ENCODE results near the gene PTH2R.
"Not testable (repeated sequence)": the region's sequence is repeated elsewhere in the genome, so short reads cannot be mapped to it uniquely, and the experiment has no call there.

PTH2R gene

DNA sequence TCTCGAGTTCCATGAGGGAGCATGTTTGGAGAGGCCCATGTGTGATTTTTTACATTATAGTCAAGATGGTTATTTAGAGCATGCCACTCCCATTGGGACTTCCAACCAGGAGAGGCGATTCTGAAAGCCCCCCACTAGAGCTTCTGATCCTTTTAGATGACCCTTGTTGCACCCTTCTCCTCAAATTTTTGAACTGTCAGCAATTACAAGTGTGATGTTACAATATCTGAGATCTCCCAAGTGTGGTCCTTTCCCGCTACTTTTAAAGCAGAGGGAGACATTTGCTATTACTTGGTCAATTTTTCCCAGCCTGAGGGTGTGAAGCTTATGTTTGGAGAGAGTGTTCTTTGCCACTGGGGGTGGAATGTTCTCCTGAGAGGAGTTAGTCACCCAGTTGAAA lies 16.7 kb upstream of the PTH2R start:
- no peak for DNase-seq (ENCODE audit: low read depth, low spot score)

DNA sequence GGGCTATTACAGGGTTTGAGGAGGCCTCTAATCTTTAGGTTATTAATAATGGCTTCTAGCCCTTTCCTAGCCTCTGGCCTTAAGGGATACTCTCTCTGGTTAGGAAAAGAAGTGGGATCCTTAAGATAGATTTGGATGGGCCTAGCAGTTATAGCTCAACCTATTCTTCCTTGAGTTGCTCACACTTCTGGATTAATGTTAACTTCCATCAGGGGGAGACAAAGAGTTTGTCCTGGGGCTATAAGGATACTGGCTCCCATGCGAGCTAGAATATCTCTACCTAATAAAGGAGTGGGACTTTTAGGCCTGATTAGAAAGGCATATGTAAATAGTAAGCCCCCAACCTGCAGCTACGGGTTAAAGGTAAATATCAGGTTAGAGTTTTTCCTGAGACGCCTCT lies 14.3 kb upstream of the PTH2R start:
- no peak for DNase-seq (ENCODE audit: low read depth, low spot score)

DNA sequence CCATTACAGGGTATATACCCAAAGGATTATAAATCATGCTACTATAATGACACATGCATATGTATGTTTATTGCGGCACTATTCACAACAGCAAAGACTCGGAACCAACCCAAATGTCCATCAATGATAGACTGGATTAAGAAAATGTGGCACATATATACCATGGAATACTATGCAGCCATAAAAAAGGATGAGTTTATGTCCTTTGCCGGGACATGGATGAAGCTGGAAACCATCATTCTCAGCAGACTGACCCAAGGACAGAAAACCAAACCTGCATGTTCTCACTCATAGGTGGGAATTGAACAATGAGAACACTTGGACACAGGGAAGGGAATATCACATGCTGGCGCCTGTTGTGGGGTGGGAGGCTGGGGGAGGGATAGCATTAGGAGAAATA lies 9.8 kb upstream of the PTH2R start:
- DNase-seq (ENCODE audit: low read depth, low spot score): not testable (repeated sequence)

DNA sequence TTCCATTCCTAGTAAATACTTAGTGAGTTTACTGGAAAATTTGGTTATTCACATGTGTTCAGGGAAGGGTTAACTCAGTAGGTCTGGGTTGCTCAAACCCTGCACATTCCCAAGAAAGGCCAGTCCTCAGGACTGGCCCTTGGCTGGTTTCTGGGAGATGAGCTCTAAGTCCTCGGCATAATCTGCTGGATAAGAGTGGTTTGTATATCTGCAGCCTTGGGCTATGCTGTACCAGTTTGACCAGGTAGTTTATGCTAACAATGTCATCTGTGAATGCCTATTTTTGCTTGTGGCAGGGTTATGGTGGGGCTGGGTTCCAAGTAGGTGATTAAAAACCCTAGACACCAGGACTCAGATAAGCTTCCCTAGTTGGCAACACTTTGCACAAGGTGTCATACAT lies 7.4 kb upstream of the PTH2R start:
- no peak for DNase-seq (ENCODE audit: low read depth, low spot score)

DNA sequence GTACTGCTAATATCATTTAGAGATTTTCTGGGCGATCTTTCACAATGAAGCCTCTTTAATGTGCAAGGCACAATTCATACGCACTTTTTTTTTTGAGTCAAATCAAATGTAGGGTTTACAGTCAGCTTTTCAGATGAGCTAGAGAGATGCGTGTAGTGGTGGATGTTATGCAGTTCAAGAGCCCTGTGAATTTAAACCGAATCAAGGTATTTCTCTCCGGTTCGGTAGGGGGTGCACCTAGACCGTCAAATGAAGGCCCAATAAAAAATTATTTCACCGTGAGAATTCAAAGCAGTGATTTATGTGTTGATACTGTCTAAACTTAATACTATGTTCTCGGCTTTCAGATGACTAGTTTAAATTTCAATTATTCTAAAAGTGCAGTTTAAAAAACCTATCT lies 1.1 kb downstream of the PTH2R start:
- no peak for DNase-seq (ENCODE audit: low read depth, low spot score)

DNA sequence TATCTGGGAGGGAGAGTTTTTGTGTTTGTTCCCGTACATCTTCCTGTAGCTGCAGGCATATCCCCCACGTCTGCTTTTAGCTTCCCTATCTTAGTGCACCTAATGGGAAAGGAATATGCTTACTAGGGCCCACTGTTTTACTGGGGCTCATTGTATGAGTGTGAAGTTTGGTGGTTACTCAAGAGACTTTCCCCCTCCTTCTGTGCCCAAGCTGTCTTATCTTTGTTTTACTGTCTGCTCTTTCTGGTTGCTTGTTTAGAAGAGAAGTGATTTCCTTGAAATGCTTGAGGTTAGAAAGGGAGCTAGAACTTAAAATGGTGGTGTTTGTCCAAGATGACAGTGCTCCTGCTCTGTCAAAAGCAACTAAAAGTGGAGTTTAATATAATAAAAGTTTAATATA lies 7.3 kb downstream of the PTH2R start:
- no peak for DNase-seq (ENCODE audit: low read depth, low spot score)

DNA sequence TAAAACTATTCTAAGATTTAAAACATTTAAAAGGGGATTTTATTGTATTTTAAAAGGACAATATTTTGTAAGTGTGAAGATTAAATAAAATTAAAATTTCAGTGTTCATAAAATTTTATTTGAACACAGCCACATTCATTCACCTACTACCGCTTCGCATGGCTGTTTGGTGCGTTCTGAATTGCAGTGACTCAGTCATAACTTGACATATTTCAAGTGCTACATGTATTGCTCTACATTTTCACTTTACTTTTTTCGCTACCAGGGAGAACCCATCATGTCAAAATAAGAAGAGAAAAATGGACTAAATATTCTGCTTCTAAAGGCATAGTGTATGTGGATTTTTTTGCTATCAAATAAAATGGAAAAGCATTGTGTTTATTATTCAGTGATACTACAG lies 8.7 kb downstream of the PTH2R start:
- DNase-seq (ENCODE audit: low read depth, low spot score): no peak

DNA sequence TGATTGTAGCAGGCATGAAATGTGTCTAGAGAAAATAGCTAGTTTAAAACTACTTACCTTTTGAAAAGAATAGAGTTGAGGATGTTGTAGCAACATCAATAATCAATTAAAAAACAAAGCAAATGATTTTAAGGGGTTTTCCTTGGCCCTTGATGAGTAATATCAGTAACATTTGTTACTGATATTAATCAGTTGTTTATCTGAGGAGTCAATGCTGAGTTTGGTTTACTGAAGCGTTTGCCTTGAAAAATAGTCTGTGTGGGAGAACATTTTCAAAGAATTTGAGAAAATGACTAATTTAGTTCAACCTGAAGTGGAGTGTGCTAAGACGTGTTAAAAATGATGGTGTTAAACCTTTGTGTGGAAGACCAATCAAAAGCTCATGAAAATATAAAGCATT lies 9.3 kb downstream of the PTH2R start:
- DNase-seq (ENCODE audit: low read depth, low spot score): no peak

DNA sequence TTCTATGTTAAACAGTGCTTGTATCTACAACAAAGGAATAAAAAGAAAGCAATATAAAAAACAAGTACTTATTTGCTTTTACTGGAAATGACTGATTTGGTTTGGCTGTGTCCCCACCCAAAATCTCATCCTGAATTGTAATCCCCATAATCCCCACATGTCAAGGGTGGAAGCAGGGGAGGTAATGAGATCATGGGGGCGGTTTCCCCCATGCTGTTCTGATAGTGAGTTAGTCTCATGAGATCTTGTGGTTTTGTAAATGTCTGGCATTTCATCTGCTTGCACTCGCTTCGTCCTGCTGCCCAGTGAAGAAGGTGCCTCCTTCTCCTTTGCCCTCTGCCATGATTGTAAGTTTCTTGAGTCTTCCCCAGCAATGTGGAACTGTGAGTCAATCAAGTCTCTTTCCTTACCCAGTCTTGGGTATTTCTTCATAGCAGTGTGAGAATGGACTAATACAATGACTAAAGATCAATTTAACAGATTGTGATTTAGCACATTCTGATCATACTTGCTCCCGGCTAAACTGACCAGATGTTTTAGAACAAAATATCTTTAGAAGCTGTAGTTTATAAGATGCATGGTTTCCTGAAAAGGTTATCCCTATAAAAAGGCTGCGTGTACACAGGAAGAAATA lies 19.9 kb downstream of the PTH2R start:
- no peak for DNase-seq (ENCODE audit: low read depth, low spot score)

DNA sequence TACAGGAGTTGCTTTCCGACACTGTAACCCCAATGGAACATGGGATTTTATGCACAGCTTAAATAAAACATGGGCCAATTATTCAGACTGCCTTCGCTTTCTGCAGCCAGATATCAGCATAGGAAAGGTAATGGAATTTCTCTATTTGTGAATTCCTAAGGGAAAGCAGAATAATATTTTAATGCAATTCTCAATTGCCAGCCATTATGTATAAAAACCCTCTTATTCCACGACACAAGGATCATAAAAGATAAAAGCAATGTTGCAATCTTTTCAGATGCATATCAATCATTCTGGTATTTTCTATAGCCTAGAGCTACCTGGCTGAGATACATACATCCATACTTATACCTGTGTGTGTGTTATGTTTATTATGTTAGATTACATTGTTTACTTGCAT lies 31.2 kb downstream of the PTH2R start:
- DNase-seq (ENCODE audit: low read depth, low spot score): no peak

DNA sequence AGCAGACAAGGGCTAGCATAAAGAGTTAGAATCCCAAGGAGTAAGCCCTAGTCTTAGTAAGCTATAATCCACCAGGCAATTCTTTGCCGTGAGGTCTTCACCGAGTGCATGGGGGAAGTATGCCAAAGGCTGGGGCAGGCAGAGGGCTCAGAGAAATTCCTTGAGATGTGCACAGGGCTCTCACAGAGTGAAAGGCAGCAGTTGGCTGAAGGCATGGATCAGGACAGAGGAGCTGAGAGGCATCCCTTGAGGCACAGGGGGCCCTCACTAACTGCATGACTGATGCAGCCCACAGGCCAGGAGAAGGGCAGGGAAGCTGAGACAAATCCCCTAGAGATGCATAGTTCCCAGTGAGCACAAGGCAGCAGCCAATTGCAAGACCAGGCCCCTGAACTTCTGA lies 34.1 kb downstream of the PTH2R start:
- no peak for DNase-seq (ENCODE audit: low read depth, low spot score)

DNA sequence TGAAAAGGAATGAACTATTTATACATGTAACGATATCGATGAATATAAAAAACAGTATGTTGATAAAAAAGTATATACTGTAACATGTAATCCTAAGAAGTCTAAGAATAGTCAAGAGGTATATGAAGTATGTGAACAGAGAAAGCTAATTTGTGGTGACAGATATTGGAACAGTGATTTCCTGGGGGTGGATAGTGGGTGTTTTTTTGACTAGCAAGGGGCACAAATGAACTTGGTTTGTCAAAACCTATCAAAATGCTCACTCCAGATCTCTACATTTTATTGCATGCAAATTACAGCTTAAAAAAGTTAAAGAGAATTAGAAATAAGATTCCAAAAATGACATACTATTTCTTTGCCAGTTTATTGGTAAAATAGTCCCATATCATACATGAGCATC lies 35.4 kb downstream of the PTH2R start:
- DNase-seq (ENCODE audit: low read depth, low spot score): no peak

DNA sequence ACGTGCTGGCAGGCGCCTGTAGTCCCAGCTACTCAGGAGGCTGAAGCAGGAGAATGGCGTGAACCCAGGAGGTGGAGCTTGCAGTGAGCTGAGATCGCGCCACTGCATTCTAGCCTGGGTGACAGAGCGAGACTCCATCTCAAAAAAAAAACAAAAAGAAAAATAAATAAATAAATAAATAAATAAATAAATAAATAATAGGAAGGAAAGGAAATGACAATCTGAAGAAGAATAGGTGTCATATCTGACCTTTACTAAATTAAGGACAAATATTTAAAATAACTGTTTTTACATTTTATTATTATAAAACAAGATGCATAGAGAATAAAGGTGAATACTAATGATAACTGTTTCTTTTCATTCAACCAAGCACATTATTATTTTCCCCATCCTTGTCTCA lies 40.9 kb downstream of the PTH2R start:
- not testable (repeated sequence) for DNase-seq (ENCODE audit: low read depth, low spot score)

DNA sequence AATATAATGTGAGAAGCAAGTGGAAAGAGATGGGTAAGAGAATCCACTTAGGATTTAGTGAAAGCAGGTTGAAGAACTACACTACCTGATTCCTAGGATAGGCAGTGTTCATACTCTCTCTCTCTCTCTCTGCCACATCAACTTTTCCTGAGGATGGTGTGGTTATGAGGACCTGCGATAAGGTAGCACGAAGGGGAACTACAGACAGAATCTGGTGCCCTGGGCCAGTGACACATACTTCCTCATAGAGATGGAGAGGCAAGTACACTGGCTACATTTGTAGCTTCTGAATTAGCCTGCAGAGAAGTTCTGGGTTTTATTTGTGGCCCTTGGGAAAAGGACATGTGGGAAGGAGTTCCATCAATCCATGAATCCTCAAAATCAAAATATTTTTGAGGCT lies 44.5 kb downstream of the PTH2R start:
- DNase-seq (ENCODE audit: low read depth, low spot score): no peak

DNA sequence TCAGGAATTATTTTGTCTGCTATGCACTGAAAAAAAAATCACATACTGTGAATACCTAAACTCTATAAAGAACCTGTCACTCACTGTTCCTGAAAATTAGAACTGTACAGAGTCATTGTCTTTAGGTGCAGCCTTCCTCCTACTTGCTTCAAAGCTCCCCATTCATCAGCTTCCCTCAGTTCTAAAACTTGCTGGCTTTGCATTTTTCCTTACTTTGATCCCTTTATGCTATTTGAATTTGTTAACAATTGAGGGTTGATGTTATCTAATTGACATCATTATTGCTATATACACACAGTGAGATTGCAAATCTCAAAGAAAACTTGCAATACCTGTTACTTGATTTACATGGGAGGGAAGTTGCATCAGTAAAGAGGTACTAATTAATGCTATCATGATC lies 48.3 kb downstream of the PTH2R start:
- DNase-seq (ENCODE audit: low read depth, low spot score): no peak

DNA sequence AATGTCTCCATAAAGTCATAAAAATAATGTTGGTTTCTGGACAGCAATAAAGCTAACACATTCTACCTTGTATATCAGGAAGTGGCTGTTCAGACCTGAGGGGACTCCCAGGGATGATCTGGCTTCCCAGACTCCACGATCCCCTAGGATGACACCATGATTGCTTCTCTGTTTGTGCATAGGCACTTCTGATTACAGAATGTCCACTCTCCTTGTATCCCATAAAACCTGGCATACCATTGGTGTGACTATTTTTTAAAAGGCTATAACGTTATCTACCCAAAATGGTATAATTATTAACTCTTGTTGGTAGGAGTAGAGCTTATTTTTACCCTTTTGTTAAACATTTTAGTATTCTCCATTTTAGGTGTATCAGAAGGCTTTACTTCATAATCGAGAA lies 57.1 kb downstream of the PTH2R start:
- DNase-seq (ENCODE audit: low read depth, low spot score): no peak

DNA sequence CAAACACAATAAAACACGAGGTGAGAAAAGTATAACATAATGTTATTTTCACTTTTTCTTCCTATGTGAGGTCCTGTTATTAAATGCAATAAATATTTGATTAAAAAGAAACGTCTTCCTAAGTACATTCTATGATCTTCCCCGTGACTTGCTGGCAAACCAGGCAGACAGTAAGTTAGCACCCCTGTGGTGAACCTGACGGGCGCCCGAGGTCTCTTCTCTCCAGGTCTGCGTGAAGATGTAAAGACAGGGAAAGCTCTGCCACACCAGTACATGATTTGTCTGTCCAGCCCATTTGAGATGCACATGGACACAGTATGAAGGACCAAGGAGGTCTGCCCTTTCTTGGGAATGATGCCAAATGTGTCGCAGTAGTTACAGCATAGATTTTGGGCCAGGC lies 57.6 kb downstream of the PTH2R start:
- DNase-seq (ENCODE audit: low read depth, low spot score): no peak

DNA sequence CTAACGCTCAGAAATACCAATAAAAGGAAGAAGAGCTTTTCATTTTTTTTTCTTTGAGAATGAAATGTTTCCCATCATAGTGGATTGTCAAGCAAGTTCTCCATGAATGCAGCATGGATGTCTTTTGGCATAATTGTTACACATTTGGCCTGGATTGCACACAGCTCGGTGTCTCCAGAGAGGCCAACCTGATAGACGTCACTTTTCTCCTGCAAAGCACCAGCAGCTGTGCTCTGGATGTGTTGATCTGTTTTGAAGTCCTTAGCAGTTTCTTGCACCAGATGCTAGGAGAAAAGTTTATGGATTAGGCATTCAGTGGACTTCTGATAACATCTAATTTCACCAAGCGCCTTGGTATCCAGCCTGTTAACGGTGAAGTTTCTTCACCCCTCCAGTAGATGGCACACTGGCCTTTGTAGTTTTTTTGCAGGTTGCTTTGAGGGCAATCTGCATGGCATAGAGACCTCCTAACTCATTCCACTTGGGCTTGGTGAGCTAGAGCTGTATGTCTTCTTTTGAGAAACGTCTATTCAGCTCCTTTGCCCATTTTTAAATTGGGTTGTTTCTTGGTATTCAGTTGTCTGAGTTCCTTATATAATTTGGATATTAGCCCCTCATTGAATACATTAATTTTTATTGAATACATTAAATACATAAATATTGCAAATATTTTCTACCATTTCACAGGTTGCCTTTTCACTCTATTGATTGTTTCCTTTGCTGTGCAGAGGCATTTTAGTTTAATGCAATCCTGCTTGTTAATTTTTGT lies 59.7 kb downstream of the PTH2R start:
- no peak for DNase-seq (ENCODE audit: low read depth, low spot score)

DNA sequence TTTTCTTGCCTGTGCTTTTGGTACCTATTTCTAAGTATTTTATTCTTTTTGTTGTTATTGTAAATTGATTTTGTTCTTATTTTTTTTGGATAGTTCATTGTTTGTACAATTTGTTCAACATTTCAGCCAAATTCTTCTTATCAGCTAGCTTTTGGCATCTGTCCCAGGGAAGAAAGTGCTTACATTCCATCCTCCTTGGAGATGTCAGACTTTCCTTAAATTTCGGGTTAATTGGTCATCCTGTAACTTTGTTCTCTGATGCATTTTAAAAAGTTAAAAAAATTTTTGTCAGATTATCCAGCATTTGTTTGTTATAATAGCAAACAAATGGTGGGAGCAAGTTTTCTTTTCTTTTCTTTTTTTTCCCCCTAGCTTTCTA lies 60.3 kb downstream of the PTH2R start:
- DNase-seq (ENCODE audit: low read depth, low spot score): no peak

DNA sequence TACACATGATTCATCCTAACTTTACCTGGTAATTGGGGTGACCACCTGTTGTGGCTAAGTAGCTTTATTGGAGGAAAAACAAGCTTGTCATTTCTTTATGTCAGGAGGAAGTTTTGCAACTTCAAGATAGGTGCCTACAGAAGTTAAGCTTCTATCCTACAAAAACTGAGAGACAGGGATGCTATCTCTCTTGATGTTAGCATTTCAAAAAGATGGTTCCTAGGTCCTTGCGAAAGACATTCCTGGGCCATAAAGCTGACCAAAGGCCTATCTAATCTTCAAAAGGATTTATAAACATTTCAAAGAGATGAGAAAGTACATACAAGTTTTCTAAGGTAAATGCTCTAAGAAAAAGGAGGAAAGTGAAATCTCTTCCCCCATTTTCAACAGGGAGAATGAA lies 61.0 kb downstream of the PTH2R start:
- DNase-seq (ENCODE audit: low read depth, low spot score): no peak

DNA sequence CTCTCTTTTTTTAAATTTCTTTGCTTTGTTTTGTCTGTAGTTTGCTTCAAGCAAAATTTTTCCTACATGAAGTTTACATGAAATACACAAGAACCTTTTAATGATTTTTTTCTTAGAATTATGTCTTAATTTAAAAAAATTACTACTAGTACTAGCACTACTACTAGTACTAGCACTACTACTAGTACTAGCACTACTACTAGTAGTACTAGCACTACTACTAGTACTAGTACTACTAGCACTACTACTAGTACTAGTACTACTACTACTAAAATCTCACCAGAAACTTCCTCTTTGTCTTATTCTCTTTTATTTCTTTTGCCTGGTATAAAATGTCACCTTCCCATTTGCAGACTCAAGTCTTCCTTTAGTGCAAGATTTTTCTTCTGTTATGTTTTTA lies 71.1 kb downstream of the PTH2R start:
- no peak for DNase-seq (ENCODE audit: low read depth, low spot score)

DNA sequence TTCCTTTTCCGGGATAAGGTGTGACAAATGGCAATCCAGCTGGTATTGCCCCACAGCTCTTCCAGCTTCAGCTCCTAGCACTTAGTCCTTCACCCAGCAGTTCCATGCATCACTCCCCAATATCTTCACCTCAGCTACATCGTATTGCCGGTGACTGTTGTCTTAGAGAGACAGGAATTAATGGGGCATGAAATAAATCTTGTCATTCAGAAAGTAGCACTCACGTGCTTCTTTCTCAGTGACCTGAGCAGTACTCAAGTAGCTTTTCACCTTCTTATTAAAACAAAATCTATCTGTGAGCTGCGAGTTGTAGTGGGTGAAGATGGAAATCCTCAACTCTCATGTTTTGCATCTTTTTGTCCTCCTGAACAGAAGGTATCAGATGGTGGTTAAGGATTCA lies 72.8 kb downstream of the PTH2R start:
- no peak for DNase-seq (ENCODE audit: low read depth, low spot score)

DNA sequence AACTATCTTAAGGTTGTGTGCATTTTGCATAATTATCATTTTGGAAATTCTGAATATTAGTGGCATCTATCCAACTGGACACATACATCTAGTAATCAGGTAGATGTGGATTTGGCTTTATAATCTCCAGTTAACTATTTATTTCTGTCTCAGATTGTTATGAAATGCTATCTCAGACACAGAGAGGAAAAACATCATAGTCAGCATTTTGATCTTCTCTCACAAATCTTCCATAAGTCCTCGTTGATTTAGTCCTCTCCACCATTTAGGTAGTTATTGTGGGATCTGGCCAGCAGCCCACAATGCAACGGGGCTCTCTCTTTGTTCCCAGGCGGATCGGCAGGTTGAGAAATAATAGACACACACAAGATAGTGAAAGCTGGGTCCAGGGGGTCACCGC lies 75.4 kb downstream of the PTH2R start:
- DNase-seq (ENCODE audit: low read depth, low spot score): not testable (repeated sequence)

All from activated CD4-positive, CD25-positive, alpha-beta regulatory T cell treated with anti-CD3 and anti-CD28 coated beads, Interleukin-2, amount 50 U/mL, for 16 hours (primary cell).